Epithelial cell of proximal tubule (primary cell): ENCODE results near the gene HSPG2. TPM values are rescaled to one million over a fixed set of nuclear protein-coding genes. Genes with fewer than 3 reads are reported as not detected.
A peak's percentile ranks its signal among the peaks of the same experiment; 100 is the strongest.

Experiments
- DNase-seq: peaks from one replicate; pipeline ENCODE4 v3.0.0-alpha.2; 2011; ENCODE audit warnings: low read depth
- H3K4me3 ChIP-seq: 2 replicates; pipeline ENCODE4 v1.5.1; 2011; ENCODE audit warnings: low read depth, mild to moderate bottlenecking, low read length
- total RNA-seq: library from RNA; depleted of rRNA; stranded (reverse); fragments of >200 nt; gene quantifications from 2 replicates; pipeline ENCODE4 v1.2.3, GENCODE V29; 2015
- TF ChIP-seq, protein P1 (sequence below): conservative IDR thresholded peaks from 2 replicates; pipeline ENCODE4 v1.5.1; 2012; ENCODE audit warnings: low read depth, mild to moderate bottlenecking, low read length

HSPG2 gene
- total RNA-seq, 1 donor from 2014 or later = 156 TPM

- TF ChIP-seq, protein P1, sequence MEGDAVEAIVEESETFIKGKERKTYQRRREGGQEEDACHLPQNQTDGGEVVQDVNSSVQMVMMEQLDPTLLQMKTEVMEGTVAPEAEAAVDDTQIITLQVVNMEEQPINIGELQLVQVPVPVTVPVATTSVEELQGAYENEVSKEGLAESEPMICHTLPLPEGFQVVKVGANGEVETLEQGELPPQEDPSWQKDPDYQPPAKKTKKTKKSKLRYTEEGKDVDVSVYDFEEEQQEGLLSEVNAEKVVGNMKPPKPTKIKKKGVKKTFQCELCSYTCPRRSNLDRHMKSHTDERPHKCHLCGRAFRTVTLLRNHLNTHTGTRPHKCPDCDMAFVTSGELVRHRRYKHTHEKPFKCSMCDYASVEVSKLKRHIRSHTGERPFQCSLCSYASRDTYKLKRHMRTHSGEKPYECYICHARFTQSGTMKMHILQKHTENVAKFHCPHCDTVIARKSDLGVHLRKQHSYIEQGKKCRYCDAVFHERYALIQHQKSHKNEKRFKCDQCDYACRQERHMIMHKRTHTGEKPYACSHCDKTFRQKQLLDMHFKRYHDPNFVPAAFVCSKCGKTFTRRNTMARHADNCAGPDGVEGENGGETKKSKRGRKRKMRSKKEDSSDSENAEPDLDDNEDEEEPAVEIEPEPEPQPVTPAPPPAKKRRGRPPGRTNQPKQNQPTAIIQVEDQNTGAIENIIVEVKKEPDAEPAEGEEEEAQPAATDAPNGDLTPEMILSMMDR = no peak
- no peak for DNase-seq
- no peak overlapping the region for H3K4me3 ChIP-seq
Measured at GRCh38 chr1:21942464-21942863, 5.4 kb upstream of the HSPG2 start.

GRCh38 chr1:21941370-21941769, 4.3 kb upstream of the HSPG2 start:
- H3K4me3 ChIP-seq = no peak overlapping the region
- TF ChIP-seq, protein P1 = no peak
- DNase-seq = no peak

DNA sequence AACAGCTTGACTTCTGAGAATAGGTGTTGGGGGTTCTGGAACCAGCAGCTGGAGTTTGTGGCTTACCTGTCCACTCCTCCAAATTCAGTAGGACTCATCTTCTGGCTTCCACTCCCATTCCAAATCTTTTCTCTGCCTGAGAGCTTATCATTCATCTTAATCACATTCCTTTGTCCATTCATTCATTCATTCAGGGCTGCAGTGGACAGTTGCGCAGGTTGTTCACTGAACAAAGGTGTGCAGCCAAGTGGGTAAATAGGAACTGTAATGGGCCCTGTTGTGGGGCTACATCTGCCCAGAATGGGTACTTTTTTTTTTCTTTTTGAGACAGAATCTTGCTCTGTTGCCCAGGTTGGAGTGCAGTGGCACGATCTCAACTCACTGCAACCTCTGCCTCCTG, 3.4 kb upstream of the HSPG2 start:
- H3K4me3 ChIP-seq = no peak overlapping the region
- no peak for DNase-seq
- TF ChIP-seq, protein P1 = no peak

DNA sequence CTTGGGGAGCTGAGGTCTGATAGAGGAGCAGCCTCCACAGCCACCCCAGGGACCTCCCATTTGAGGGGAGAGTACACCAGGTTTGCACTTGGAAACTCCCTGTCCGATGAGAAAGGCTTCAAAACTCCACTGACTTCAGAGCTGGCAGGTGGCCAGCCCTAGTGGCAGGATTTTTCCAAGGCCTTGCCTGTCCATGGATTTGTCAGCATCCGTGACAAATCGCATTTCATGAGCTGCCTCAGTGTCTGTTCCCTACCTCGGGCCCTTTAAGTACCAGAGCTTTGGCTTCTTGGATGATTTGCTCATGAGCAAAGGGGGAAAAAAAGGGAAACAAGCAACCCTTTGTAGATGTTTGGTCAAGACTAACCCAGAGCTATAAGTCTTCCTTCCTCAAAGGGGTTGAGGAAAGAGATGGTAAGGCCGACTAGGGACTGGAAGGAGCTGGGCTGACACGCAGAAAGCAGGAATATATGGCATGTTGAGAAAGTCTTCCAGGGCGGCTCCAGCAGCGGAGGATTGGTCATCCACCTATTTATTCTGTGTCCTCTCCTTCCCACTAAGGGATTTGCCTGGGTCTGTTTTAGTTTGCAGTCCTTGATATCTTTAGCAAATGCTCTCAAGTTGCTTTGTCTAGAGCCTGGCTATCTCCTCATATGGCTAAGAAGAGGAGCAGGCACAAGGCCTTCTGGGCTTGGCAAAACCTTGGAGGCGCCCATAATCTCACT, 2.7 kb upstream of the HSPG2 start:
- TF ChIP-seq, protein P1 = peak; percentile 59
- DNase-seq = peak; percentile 91
- H3K4me3 ChIP-seq = no peak overlapping the region

GRCh38 chr1:21938732-21939538, 1.8 kb upstream of the HSPG2 start:
- DNase-seq = no peak
- TF ChIP-seq, protein P1 = no peak
- no peak overlapping the region for H3K4me3 ChIP-seq

GRCh38 chr1:21937372-21938121, 437 bp upstream of the HSPG2 start:
- peak overlapping the region; percentile 45 for H3K4me3 ChIP-seq
- TF ChIP-seq, protein P1 = no peak
- DNase-seq = no peak
